Loucy (cell line): ENCODE results near the gene GPR137B.

Experiments
- H2AFZ ChIP-seq: fragments of 200-600 bp; sonication (generic); 2 replicates; pipeline ENCODE4 v1.6.0; 2016; ENCODE audit warnings: antibody characterized with exemption, mild to moderate bottlenecking, low read length, moderate library complexity
- H3F3A ChIP-seq: fragments of 200-600 bp; 2 replicates; pipeline ENCODE4 v1.6.0; 2016; ENCODE audit warnings: antibody characterized with exemption, low read depth, mild to moderate bottlenecking
- H3K27me3 ChIP-seq: fragments of 200-600 bp; sonication (generic); 2 replicates; pipeline ENCODE4 v1.6.1; 2014; ENCODE audit warnings: low read length, mild to moderate bottlenecking; ENCODE audit not compliant: insufficient read depth, poor library complexity, severe bottlenecking
- H3K36me3 ChIP-seq: fragments of 200-600 bp; sonication (generic); 2 replicates; pipeline ENCODE4 v1.6.1; 2016; ENCODE audit warnings: low read length; ENCODE audit not compliant: insufficient read depth
- H3K4me1 ChIP-seq: fragments of 200-600 bp; sonication (generic); 2 replicates; pipeline ENCODE4 v1.5.1; 2014; ENCODE audit warnings: low read length, mild to moderate bottlenecking; ENCODE audit not compliant: insufficient read depth, poor library complexity, severe bottlenecking
- H3K4me2 ChIP-seq: fragments of 200-600 bp; sonication (generic); 2 replicates; pipeline ENCODE4 v1.6.0; 2014; ENCODE audit warnings: antibody characterized with exemption, low read length, low read depth, mild to moderate bottlenecking; ENCODE audit not compliant: poor library complexity, severe bottlenecking
- H3K4me3 ChIP-seq: fragments of 200-600 bp; sonication (generic); 2 replicates; pipeline ENCODE4 v1.5.1; 2014; ENCODE audit warnings: low read length, mild to moderate bottlenecking, mixed read lengths; ENCODE audit not compliant: poor library complexity, severe bottlenecking
- H3K79me2 ChIP-seq: fragments of 200-600 bp; sonication (generic); 2 replicates; pipeline ENCODE4 v1.6.1; 2014; ENCODE audit warnings: low read length; ENCODE audit not compliant: insufficient read depth
- H3K9ac ChIP-seq: fragments of 200-600 bp; sonication (generic); 2 replicates; pipeline ENCODE4 v1.6.0; 2014; ENCODE audit warnings: mild to moderate bottlenecking, low read depth, low read length, moderate library complexity; ENCODE audit not compliant: poor library complexity, severe bottlenecking
- H3K9me2 ChIP-seq: fragments of 200-600 bp; sonication (generic); replicated peaks from 2 replicates; pipeline ENCODE4 v1.6.1; 2016; ENCODE audit warnings: low read depth, low read length, mixed read lengths
- H3K9me3 ChIP-seq: fragments of 200-600 bp; sonication (generic); 2 replicates; pipeline ENCODE4 v1.6.1; 2014; ENCODE audit warnings: mild to moderate bottlenecking, antibody characterized with exemption, low read length, low read depth; ENCODE audit not compliant: insufficient read depth
- H4K20me1 ChIP-seq: fragments of 200-600 bp; sonication (generic); 2 replicates; pipeline ENCODE4 v1.6.0; 2014; ENCODE audit warnings: antibody characterized with exemption, low read length, mild to moderate bottlenecking; ENCODE audit not compliant: insufficient read depth, poor library complexity, severe bottlenecking
- CTCF ChIP-seq: fragments of 200-600 bp; sonication (generic); conservative IDR thresholded peaks from 2 replicates; pipeline ENCODE4 v1.5.1; 2014; ENCODE audit warnings: mild to moderate bottlenecking, antibody characterized with exemption, low read length
- EZH2phosphoT487 ChIP-seq: fragments of 200-600 bp; IDR thresholded peaks from 2 replicates; pipeline ENCODE4 v1.6.1; 2018; ENCODE audit warnings: antibody characterized with exemption, mild to moderate bottlenecking, moderate library complexity, borderline replicate concordance

Gene GPR137B

GRCh38 chr1:236209185-236209584 is 66.8 kb downstream of the GPR137B start:
- Histone ChIP-seq H3K9me3 (no peaks in the 10 kb centered on the region), H3F3A (no peaks in the 10 kb centered on the region), H3K4me3 (no peak overlapping the region), H3K9me2 (no peaks in the 10 kb centered on the region), H4K20me1 (no peaks in the 10 kb centered on the region), H3K4me1 (no peaks in the 10 kb centered on the region), H3K27me3 (no peaks in the 10 kb centered on the region), H2AFZ (no peak overlapping the region), H3K9ac (no peak overlapping the region), H3K36me3 (no peaks in the 10 kb centered on the region), H3K4me2 (no peak overlapping the region), H3K79me2 (no peaks in the 10 kb centered on the region)
- TF ChIP-seq CTCF, result no peak
- no peak for TF ChIP-seq EZH2phosphoT487

GRCh38 chr1:236209713-236210112 is 67.4 kb downstream of the GPR137B start:
- Histone ChIP-seq H3K79me2 (no peaks in the 10 kb centered on the region), H4K20me1 (no peaks in the 10 kb centered on the region), H3K9ac (no peak overlapping the region)

GRCh38 chr1:236211815-236212214 is 69.5 kb downstream of the GPR137B start:
- Histone ChIP-seq H3K27me3 (no peaks in the 10 kb centered on the region), H3K9me2 (no peaks in the 10 kb centered on the region), H3K4me2 (no peak overlapping the region), H2AFZ (no peak overlapping the region), H3F3A (no peaks in the 10 kb centered on the region), H3K36me3 (no peaks in the 10 kb centered on the region), H3K9me3 (no peaks in the 10 kb centered on the region), H3K9ac (no peak overlapping the region), H3K4me3 (no peak overlapping the region), H3K79me2 (no peaks in the 10 kb centered on the region), H4K20me1 (no peaks in the 10 kb centered on the region), H3K4me1 (no peaks in the 10 kb centered on the region)
- TF ChIP-seq EZH2phosphoT487 (no peak), CTCF (no peak)

More at GRCh38 chr1:236209713-236210112, 67.4 kb downstream of the GPR137B start:
- Histone ChIP-seq H3K4me3 (no peak overlapping the region), H3K27me3 (no peaks in the 10 kb centered on the region), H3K4me1 (no peaks in the 10 kb centered on the region), H3K9me3 (no peaks in the 10 kb centered on the region), H3F3A (no peaks in the 10 kb centered on the region), H3K9me2 (no peaks in the 10 kb centered on the region), H3K4me2 (no peak overlapping the region), H3K36me3 (no peaks in the 10 kb centered on the region), H2AFZ (no peak overlapping the region)
- TF ChIP-seq EZH2phosphoT487 (no peak), CTCF (no peak)
